Measurements from ENCODE around the gene LRRK1. TPM values are rescaled to one million over a fixed set of nuclear protein-coding genes. Genes with fewer than 3 reads are reported as not detected.

The LRRK1 gene
- polyA plus RNA-seq, 1 of the 3 experiments (the other 2 are of a cell fraction): 6.9 TPM

DNA sequence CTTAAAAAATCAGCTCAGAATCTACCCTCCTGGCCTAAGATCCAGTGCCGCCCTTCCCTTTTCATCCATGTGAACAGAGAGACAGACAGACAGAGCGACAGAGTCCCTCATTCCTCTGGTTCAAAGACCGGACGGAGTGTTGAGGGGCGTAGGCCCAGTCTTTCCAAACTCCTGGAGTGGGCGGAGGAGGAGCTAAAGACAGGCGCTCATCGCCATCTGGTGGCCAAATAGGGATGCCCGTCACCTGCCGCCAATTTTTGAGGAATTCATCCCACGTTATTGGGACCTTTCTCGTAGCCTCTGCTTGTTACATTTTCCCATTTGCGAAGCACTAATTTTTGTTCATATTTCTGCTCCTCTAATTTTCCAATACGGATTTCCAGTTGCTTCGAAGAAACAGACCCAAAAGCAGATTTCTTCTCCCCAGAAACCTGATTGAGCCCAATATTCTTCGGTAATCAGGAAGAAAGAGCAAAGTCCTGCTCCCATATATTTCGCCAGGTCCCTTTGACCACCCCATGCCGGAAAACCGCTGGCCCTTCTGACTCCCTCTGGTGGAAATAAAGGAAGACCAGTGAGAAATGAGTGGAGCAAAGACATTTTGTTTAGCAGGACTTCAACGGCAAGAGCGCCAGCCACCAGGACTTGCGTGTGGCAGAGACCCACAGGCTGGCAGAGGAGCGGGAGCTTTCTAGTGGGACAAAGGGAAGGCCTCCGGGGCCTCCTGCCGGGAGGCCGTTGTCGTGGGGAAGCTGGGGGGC is 88.0 kb downstream of the LRRK1 start (continued):
- no peak for TF ChIP-seq USF2 (IDR thresholded peaks at IDR 0.05; ENCODE audit: borderline replicate concordance, low read depth, low read length)
- TF ChIP-seq, protein P1, sequence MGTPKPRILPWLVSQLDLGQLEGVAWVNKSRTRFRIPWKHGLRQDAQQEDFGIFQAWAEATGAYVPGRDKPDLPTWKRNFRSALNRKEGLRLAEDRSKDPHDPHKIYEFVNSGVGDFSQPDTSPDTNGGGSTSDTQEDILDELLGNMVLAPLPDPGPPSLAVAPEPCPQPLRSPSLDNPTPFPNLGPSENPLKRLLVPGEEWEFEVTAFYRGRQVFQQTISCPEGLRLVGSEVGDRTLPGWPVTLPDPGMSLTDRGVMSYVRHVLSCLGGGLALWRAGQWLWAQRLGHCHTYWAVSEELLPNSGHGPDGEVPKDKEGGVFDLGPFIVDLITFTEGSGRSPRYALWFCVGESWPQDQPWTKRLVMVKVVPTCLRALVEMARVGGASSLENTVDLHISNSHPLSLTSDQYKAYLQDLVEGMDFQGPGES (IDR thresholded peaks at IDR 0.05; ENCODE audit: low read depth, low read length): no peak
- no peak for TF ChIP-seq FOXM1 (IDR thresholded peaks at IDR 0.05; ENCODE audit: low read depth)
- TF ChIP-seq MEF2A (IDR thresholded peaks at IDR 0.05; ENCODE audit: borderline replicate concordance, low read depth): no peak
- TF ChIP-seq JUND (IDR thresholded peaks at IDR 0.05): no peak
- TF ChIP-seq, protein P2, sequence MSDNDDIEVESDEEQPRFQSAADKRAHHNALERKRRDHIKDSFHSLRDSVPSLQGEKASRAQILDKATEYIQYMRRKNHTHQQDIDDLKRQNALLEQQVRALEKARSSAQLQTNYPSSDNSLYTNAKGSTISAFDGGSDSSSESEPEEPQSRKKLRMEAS (IDR thresholded peaks at IDR 0.05; ENCODE audit: low read depth): 0 out of 2 replicates have a peak, but pooled peaks have one; percentile 16
- no peak for TF ChIP-seq TAF1 (IDR thresholded peaks at IDR 0.05; ENCODE audit: borderline replicate concordance, low read depth, low read length)
- TF ChIP-seq RFX5 (IDR thresholded peaks at IDR 0.05; ENCODE audit: low read length): no peak
- no peak for TF ChIP-seq CHD2 (IDR thresholded peaks at IDR 0.05; ENCODE audit: low read length, partially characterized antibody)

DNA sequence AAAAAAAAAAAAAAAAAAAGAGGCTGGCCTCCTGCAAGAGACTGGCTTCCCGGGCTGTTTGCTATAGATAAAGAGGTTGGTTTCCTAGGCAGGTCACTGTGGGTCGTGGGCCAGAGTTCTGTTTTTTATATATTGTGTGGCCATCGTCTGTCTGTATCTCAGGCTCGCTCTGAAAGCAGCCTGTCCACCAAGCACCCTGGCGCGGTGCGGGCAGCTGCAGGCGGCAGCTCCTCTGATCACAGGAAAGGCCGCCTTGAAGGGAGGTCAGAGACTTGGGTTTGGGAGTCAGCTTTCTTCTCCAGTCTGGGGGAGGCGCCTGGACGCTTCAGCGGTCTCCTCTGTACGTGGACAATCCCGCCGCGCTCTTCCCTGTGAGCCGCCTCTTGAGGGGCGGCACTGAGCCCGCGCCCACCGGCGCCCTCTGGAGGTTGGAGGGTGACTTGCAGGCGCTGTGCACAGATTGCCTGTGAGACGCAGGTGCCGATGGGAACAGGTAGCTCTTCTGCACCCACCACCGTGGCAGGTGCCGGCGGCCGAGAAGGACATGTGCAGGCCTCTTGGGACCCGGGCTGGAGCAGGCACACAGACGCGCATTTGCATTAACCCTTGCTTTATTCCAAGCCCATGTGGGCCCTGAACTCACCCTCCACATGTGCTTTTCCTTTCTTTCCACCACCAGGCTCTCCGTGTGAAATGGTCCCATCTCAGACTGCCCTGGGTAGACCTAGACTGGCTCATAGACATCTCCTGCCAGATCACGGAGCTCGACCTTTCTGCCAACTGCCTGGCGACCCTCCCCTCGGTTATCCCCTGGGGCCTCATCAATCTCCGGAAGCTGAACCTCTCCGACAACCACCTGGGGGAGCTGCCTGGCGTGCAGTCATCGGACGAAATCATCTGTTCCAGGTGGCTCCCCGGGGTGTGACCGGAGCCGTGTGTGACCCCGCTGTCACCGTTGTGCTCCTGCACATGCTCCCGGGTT is 89.3 kb downstream of the LRRK1 start:
- DNase-seq: peak; percentile 89
- peak overlapping the region; percentile 73 for H3K4me2 ChIP-seq

More for the DNA sequence above, 89.3 kb downstream of the LRRK1 start:
- Histone ChIP-seq H3K4me3 (ENCODE audit: low read depth in 2 of 2, low read length in 1 of 2) (peak overlapping the region; percentile 43 to 59), H3F3A (replicated peaks; ENCODE audit: insufficient read depth) (peaks cover 5% of the 10 kb centered on the region), H3K27me3 (ENCODE audit: insufficient read depth) (no peaks in the 10 kb centered on the region), H3K9ac (peak overlapping the region; percentile 29; the same call in 1 of the 2 replicates), H3K79me2 (ENCODE audit: insufficient read depth) (no peaks in the 10 kb centered on the region), H3K9me3 (no peaks in the 10 kb centered on the region), H4K20me1 (ENCODE audit: insufficient read depth) (0 out of 2 replicates have a peak, but pooled peaks cover 4% of the 10 kb centered on the region), H2AFZ (ENCODE audit: low read depth) (peak overlapping the region; percentile 89), H3K27ac (ENCODE audit: low read depth in 2 of 2, low read length in 1 of 2) (no peak overlapping the region; a peak in 1 of 4 replicates), H3K9me2 (no peaks in the 10 kb centered on the region), H3K36me3 (replicated peaks in 1 of 2; ENCODE audit: control insufficient read depth in 1 of 2, insufficient read depth in 2 of 2, low read length in 1 of 2) (no peaks in the 10 kb centered on the region), H3K4me1 (ENCODE audit: control insufficient read depth in 1 of 2, insufficient read depth in 2 of 2, low read depth in 1 of 2, low read length in 1 of 2) (peaks cover 0 to 4% of the 10 kb centered on the region in 2 experiments; a peak in 1 of 4 replicates)
- 43% methylated on average over 31 of the region's 48 CpGs for WGBS (ENCODE audit: low lambda C conversion rate)
- TF ChIP-seq CHD2 (IDR thresholded peaks at IDR 0.05; ENCODE audit: low read length, partially characterized antibody): peak; percentile 23
- TF ChIP-seq, protein P2 (IDR thresholded peaks at IDR 0.05; ENCODE audit: low read depth): peak; percentile 59; the same call in 1 of the 2 replicates
- TF ChIP-seq RFX5 (IDR thresholded peaks at IDR 0.05; ENCODE audit: low read length): no peak
- no peak for TF ChIP-seq SIN3A (IDR thresholded peaks at IDR 0.05; ENCODE audit: borderline replicate concordance, low read depth, low read length)
- peak; percentile 60 for TF ChIP-seq RAD21 (IDR thresholded peaks at IDR 0.05; ENCODE audit: low read length)
- TF ChIP-seq, protein P3, sequence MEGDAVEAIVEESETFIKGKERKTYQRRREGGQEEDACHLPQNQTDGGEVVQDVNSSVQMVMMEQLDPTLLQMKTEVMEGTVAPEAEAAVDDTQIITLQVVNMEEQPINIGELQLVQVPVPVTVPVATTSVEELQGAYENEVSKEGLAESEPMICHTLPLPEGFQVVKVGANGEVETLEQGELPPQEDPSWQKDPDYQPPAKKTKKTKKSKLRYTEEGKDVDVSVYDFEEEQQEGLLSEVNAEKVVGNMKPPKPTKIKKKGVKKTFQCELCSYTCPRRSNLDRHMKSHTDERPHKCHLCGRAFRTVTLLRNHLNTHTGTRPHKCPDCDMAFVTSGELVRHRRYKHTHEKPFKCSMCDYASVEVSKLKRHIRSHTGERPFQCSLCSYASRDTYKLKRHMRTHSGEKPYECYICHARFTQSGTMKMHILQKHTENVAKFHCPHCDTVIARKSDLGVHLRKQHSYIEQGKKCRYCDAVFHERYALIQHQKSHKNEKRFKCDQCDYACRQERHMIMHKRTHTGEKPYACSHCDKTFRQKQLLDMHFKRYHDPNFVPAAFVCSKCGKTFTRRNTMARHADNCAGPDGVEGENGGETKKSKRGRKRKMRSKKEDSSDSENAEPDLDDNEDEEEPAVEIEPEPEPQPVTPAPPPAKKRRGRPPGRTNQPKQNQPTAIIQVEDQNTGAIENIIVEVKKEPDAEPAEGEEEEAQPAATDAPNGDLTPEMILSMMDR (IDR thresholded peaks at IDR 0.05): peak; percentile 92
- TF ChIP-seq EZH2phosphoT487 (IDR thresholded peaks at IDR 0.05; ENCODE audit: borderline replicate concordance, low read depth): no peak
- TF ChIP-seq MXI1 (IDR thresholded peaks at IDR 0.05; ENCODE audit: low read depth, low read length): peak; percentile 51; the same call in 1 of the 2 replicates
- 0 out of 2 replicates have a peak, but pooled peaks have one; percentile 11 for TF ChIP-seq TEAD4 (IDR thresholded peaks at IDR 0.05; ENCODE audit: borderline replicate concordance, insufficient read depth)
- TF ChIP-seq POLR2AphosphoS5 (IDR thresholded peaks at IDR 0.05; ENCODE audit: low read depth, low read length): 0 out of 2 replicates have a peak, but pooled peaks have one; percentile 31
- no peak for TF ChIP-seq RCOR1 (IDR thresholded peaks at IDR 0.05; ENCODE audit: low read length)
- TF ChIP-seq SMC3 (IDR thresholded peaks at IDR 0.05; ENCODE audit: low read depth, low read length): peak; percentile 73
- no peak for TF ChIP-seq NRF1 (IDR thresholded peaks at IDR 0.05; ENCODE audit: low read depth, low read length)
- ChIA-PET POLR2A (interaction anchor here (0.6 to 1.6 kb wide), 4 partner anchors 15 to 244 kb away, joined by 3 to 5 read pairs (median 4); partner anchors contain the start of genes CHSY1 and LRRK1), CTCF (interaction anchor here (0.6 to 5.6 kb wide), 131 partner anchors 7 to 1077 kb away, joined by 3 to 156 read pairs (median 5); partner anchors contain the start of genes ALDH1A3, ASB7, CHSY1 and LINS1)
